H1 (cell line): Measurements from ENCODE around the gene ARHGAP6. TPM values are rescaled to one million over a fixed set of nuclear protein-coding genes. Genes with fewer than 3 reads are reported as not detected.

Experiments used
- CTCF ChIA-PET: fragments of 300-600 bp; sonication (Branson Sonifier 250); formaldehyde crosslinking; loops from one replicate; lab custom pipeline; 2021; ENCODE audit not compliant: partially characterized antibody; lab: Charles Lee
- POLR2A ChIA-PET: fragments of 300-600 bp; sonication (Branson Sonifier 250); formaldehyde crosslinking; loops from one replicate; lab custom pipeline; 2021; ENCODE audit warnings: inconsistent platforms; ENCODE audit not compliant: partially characterized antibody; lab: Charles Lee
- DNase-seq, 2 experiments: peaks; one replicate each; pipeline versions ENCODE4 v3.0.0 to v3.0.0-alpha.2; 2010 to 2022; ENCODE audit warnings: low spot score in 2 of 2, low read depth in 1 of 2, mixed read lengths in 1 of 2
- FAIRE-seq: peaks from 2 replicates; lab custom pipeline; 2011; peaks lifted over from hg19 to GRCh38; lab: Jason Lieb, UNC
- H2AFZ ChIP-seq: 2 replicates; pipeline ENCODE4 v1.8.1; 2012; ENCODE audit warnings: low read length, inconsistent platforms
- H2AK5ac ChIP-seq: 2 replicates; pipeline ENCODE4 v1.6.1; 2013; ENCODE audit warnings: low read depth, low read length
- H2BK120ac ChIP-seq: replicated peaks from 2 replicates; pipeline ENCODE3; 2013; ENCODE audit warnings: low read depth, low read length, inconsistent platforms
- H2BK12ac ChIP-seq: 2 replicates; pipeline ENCODE4 v1.6.1; 2013; ENCODE audit warnings: low read depth, low read length
- H2BK15ac ChIP-seq: 2 replicates; pipeline ENCODE4 v1.6.1; 2013; ENCODE audit warnings: low read length
- H2BK20ac ChIP-seq: 2 replicates; pipeline ENCODE4 v1.6.1; 2013; ENCODE audit warnings: low read length
- H2BK5ac ChIP-seq: 2 replicates; pipeline ENCODE4 v1.6.1; 2013; ENCODE audit warnings: low read depth, low read length
- H3K14ac ChIP-seq: 2 replicates; pipeline ENCODE4 v1.6.1; 2013; ENCODE audit warnings: inconsistent platforms; ENCODE audit not compliant: insufficient read length
- H3K18ac ChIP-seq: 2 replicates; pipeline ENCODE4 v1.6.1; 2013; ENCODE audit warnings: low read length; ENCODE audit errors: extremely low read depth
- H3K23ac ChIP-seq: 2 replicates; pipeline ENCODE4 v1.6.1; 2013; ENCODE audit warnings: inconsistent platforms; ENCODE audit not compliant: insufficient read length
- H3K23me2 ChIP-seq: 2 replicates; pipeline ENCODE4 v1.6.1; 2013; ENCODE audit warnings: low read depth, low read length
- H3K27ac ChIP-seq: 2 replicates; pipeline ENCODE4 v1.6.1; 2011; ENCODE audit warnings: low read depth, low read length, inconsistent platforms
- H3K27me3 ChIP-seq, 4 experiments: replicated peaks in 1 of 4; 1 replicate in 1 of 4; 2 replicates in 3 of 4; pipeline versions ENCODE4 v1.6.1 to v1.8.1; 2011 to 2013; ENCODE audit warnings: low read length in 3 of 4, mild to moderate bottlenecking in 3 of 4, inconsistent platforms in 2 of 4, mixed read lengths in 2 of 4, moderate library complexity in 1 of 4; ENCODE audit not compliant: control insufficient read depth in 3 of 4, insufficient read depth in 3 of 4; ENCODE audit errors: extremely low read depth in 1 of 4
- H3K36me3 ChIP-seq, 4 experiments: 2 replicates each; pipeline versions ENCODE4 v1.6.1 to v1.8.1; 2011 to 2013; ENCODE audit warnings: mild to moderate bottlenecking in 4 of 4, low read length in 3 of 4, moderate library complexity in 2 of 4, control low read depth in 1 of 4, inconsistent platforms in 1 of 4; ENCODE audit not compliant: insufficient read depth in 4 of 4, control insufficient read depth in 2 of 4
- H3K4ac ChIP-seq: replicated peaks from 2 replicates; pipeline ENCODE3; 2013; ENCODE audit warnings: low read length, low read depth, mixed read lengths, inconsistent platforms; ENCODE audit not compliant: insufficient read length
- H3K4me1 ChIP-seq, 4 experiments: replicated peaks in 1 of 4; 1 replicate in 1 of 4; 2 replicates in 3 of 4; pipeline versions ENCODE4 v1.6.1 to v1.8.1; 2011 to 2013; ENCODE audit warnings: low read length in 3 of 4, inconsistent platforms in 2 of 4, mixed read lengths in 1 of 4; ENCODE audit not compliant: insufficient read depth in 4 of 4, control insufficient read depth in 3 of 4
- H3K4me2 ChIP-seq, 2 experiments: 2 replicates each; pipeline versions ENCODE4 v1.6.1 to v1.8.1; 2011 to 2013; ENCODE audit warnings: low read depth in 2 of 2, low read length in 2 of 2, control low read depth in 1 of 2, inconsistent platforms in 1 of 2, mild to moderate bottlenecking in 1 of 2; ENCODE audit not compliant: insufficient read depth in 1 of 2
- H3K4me3 ChIP-seq, 4 experiments: fragments of 200-600, 300-600 bp in 1 of 4; sonication (generic), shearing (Covaris generic), sonication (Bioruptor Twin) in 1 of 4; 2 replicates each; pipeline versions ENCODE4 v1.5.1 to v1.8.1; 2011 to 2016; ENCODE audit warnings: low read length in 4 of 4, low read depth in 3 of 4, control low read depth in 2 of 4, inconsistent platforms in 2 of 4, mild to moderate bottlenecking in 2 of 4, mixed read lengths in 1 of 4, moderate library complexity in 1 of 4; ENCODE audit not compliant: insufficient read depth in 2 of 4; ENCODE audit errors: extremely low read depth in 1 of 4
- H3K56ac ChIP-seq: replicated peaks from 2 replicates; pipeline ENCODE3; 2013; ENCODE audit warnings: low read depth, mild to moderate bottlenecking, mixed read lengths, low read length, inconsistent platforms; ENCODE audit not compliant: insufficient read length
- H3K79me1 ChIP-seq: 2 replicates; pipeline ENCODE4 v1.6.1; 2013; ENCODE audit warnings: low read depth, low read length, control low read depth
- H3K79me2 ChIP-seq, 2 experiments: 2 replicates each; pipeline versions ENCODE4 v1.6.1 to v1.8.1; 2012 to 2013; ENCODE audit warnings: low read length in 2 of 2, mild to moderate bottlenecking in 2 of 2, inconsistent platforms in 1 of 2; ENCODE audit not compliant: insufficient read depth in 2 of 2, control insufficient read depth in 1 of 2
- H3K9ac ChIP-seq, 4 experiments: replicated peaks in 1 of 4; 1 replicate in 1 of 4; 2 replicates in 3 of 4; pipeline versions ENCODE4 v1.6.1 to v1.8.1; 2011 to 2013; ENCODE audit warnings: low read depth in 3 of 4, low read length in 3 of 4, control low read depth in 2 of 4, mild to moderate bottlenecking in 2 of 4, moderate library complexity in 2 of 4, inconsistent platforms in 1 of 4; ENCODE audit errors: extremely low read depth in 1 of 4
- H3K9me3 ChIP-seq, 2 experiments: 2 replicates each; pipeline versions ENCODE4 v1.6.1 to v1.8.1; 2012 to 2013; ENCODE audit warnings: mild to moderate bottlenecking in 2 of 2, moderate library complexity in 2 of 2, control low read depth in 1 of 2, inconsistent platforms in 1 of 2, low read depth in 1 of 2, low read length in 1 of 2, mixed read lengths in 1 of 2; ENCODE audit not compliant: insufficient read depth in 2 of 2
- H4K20me1 ChIP-seq, 2 experiments: replicated peaks in 1 of 2; 2 replicates each; pipeline versions ENCODE3 to v1.8.1; 2011 to 2013; ENCODE audit warnings: inconsistent platforms in 2 of 2, low read length in 2 of 2, mild to moderate bottlenecking in 1 of 2; ENCODE audit not compliant: insufficient read depth in 2 of 2, control insufficient read depth in 1 of 2
- H4K5ac ChIP-seq: 2 replicates; pipeline ENCODE4 v1.6.1; 2013; ENCODE audit warnings: low read length, low read depth, mixed read lengths, inconsistent platforms; ENCODE audit not compliant: insufficient read length
- H4K8ac ChIP-seq: 2 replicates; pipeline ENCODE4 v1.8.0; 2013; ENCODE audit warnings: mild to moderate bottlenecking, moderate library complexity, low read length, inconsistent platforms; ENCODE audit not compliant: insufficient read depth; ENCODE audit errors: extremely low read depth
- H4K91ac ChIP-seq: replicated peaks from 2 replicates; pipeline ENCODE3; 2013; ENCODE audit warnings: low read length, mixed read lengths, inconsistent platforms; ENCODE audit not compliant: insufficient read length
- EP300 ChIP-seq, 2 experiments: IDR thresholded peaks; 1 replicate in 1 of 2; 2 replicates in 1 of 2; pipeline ENCODE4 v1.6.1; 2011 to 2012; ENCODE audit warnings: low read depth in 2 of 2, low read length in 2 of 2, mild to moderate bottlenecking in 2 of 2, borderline replicate concordance in 1 of 2, inconsistent platforms in 1 of 2, moderate library complexity in 1 of 2
- EZH2 ChIP-seq: fragments of 200-600 bp; sonication (generic); IDR thresholded peaks from 2 replicates; pipeline ENCODE4 v1.7.1; 2012; ENCODE audit warnings: low read depth, mild to moderate bottlenecking, moderate library complexity, low read length, inconsistent platforms; ENCODE audit not compliant: severe bottlenecking
- KDM1A ChIP-seq: fragments of 200-600, 300-600 bp; sonication (generic); IDR thresholded peaks from 2 replicates; pipeline ENCODE4 v1.7.1; 2016; ENCODE audit warnings: mild to moderate bottlenecking, low read length, borderline replicate concordance
- KDM4A ChIP-seq: IDR thresholded peaks from one replicate; pipeline ENCODE4 v1.7.1; 2012; ENCODE audit warnings: low read depth, mild to moderate bottlenecking, moderate library complexity, low read length, inconsistent platforms; ENCODE audit not compliant: severe bottlenecking
- NRF1 ChIP-seq: IDR thresholded peaks from 2 replicates; pipeline ENCODE4 v1.6.1; 2011; ENCODE audit warnings: mild to moderate bottlenecking, low read depth, low read length, improper control_type of control experiment
- POLR2A ChIP-seq, 2 experiments: IDR thresholded peaks; 1 replicate in 1 of 2; 2 replicates in 1 of 2; pipeline ENCODE4 v1.6.1; 2011; ENCODE audit warnings: low read depth in 2 of 2, low read length in 2 of 2, mild to moderate bottlenecking in 2 of 2; ENCODE audit errors: control extremely low read depth in 1 of 2
- POU5F1 ChIP-seq: IDR thresholded peaks from 2 replicates; pipeline ENCODE4 v1.6.1; 2011; ENCODE audit warnings: low read depth, mild to moderate bottlenecking, low read length, moderate library complexity
- SAP30 ChIP-seq: fragments of 300-600 bp; sonication (generic); IDR thresholded peaks from 2 replicates; pipeline ENCODE4 v1.7.1; 2012; ENCODE audit warnings: low read length, moderate library complexity, mild to moderate bottlenecking, inconsistent platforms; ENCODE audit not compliant: insufficient read depth, insufficient replicate concordance
- SIX5 ChIP-seq: IDR thresholded peaks from 2 replicates; pipeline ENCODE4 v1.6.1; 2011; ENCODE audit warnings: mild to moderate bottlenecking, low read depth, low read length
- SP4 ChIP-seq: IDR thresholded peaks from 2 replicates; pipeline ENCODE4 v1.6.1; 2012; ENCODE audit warnings: low read length, inconsistent platforms
- TEAD4 ChIP-seq: IDR thresholded peaks from 2 replicates; pipeline ENCODE4 v1.6.1; 2012; ENCODE audit warnings: low read depth, low read length, inconsistent platforms, mixed read lengths
- YY1 ChIP-seq: IDR thresholded peaks from 2 replicates; pipeline ENCODE4 v1.6.1; 2011; ENCODE audit warnings: low read depth, mild to moderate bottlenecking, low read length
- polyA plus RNA-seq, 7 experiments: library from polyadenylated mRNA; depleted of rRNA in 3 of 7; stranded (reverse) in 5 of 7; unstranded in 2 of 7; fragments of >200 nt in 5 of 7; fragments of 200-250 nt in 2 of 7; gene quantifications; 1 replicate in 5 of 7; 2 replicates in 1 of 7; 4 replicates in 1 of 7; pipeline versions ENCODE4 v1.2.1 to v1.2.3, GENCODE V29; 2011 to 2013; ENCODE audit warnings: missing spikeins in 2 of 7, mixed read lengths in 2 of 7
- total RNA-seq: library from RNA; stranded (reverse); fragmentation: NEBNext Ultra II Directional; extraction: Animal tissue kit (Norgen Biotek cat#: 25700); gene quantifications from 2 replicates; pipeline ENCODE4 v1.2.1, GENCODE V29; 2021
- TF ChIP-seq, protein P1 (sequence below): IDR thresholded peaks from 2 replicates; pipeline ENCODE4 v1.6.1; 2012; ENCODE audit warnings: inconsistent platforms
- TF ChIP-seq, protein P2 (sequence below): IDR thresholded peaks from 2 replicates; pipeline ENCODE4 v1.6.1; 2011; ENCODE audit warnings: low read depth, mild to moderate bottlenecking, low read length; ENCODE audit not compliant: insufficient read depth

Gene ARHGAP6
- total and polyA plus RNA-seq, 2 of the 8 experiments (the other 6 are each of a cell fraction or from before 2014, with no cell fraction given) = 0.35 to 0.82 TPM

DNA sequence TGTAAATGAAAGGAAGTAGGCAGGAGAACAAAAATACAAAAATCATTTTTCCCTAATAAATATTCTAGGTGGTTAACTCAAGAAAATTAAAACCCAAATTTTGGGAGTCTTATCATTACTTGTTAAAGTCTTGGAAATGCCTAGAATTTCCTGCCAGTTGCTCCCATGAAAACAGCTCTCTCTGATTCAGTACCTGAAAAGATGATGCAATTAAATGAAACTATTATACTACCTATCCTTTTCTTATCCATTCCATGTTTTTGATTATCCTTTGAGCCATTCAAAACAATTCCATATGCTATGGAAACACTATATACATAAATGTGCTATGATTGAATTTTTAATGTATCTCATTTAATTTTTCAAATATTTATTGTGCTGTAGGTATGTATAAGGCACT, 423.0 kb downstream of the ARHGAP6 start:
- Histone ChIP-seq H3K14ac (no peak overlapping the region), H2AFZ (no peak overlapping the region)
- FAIRE-seq = no peak

More for the DNA sequence above, 423.0 kb downstream of the ARHGAP6 start:
- H3K4ac ChIP-seq = no peak overlapping the region
- no peak overlapping the region for H2BK120ac ChIP-seq
- H2BK15ac ChIP-seq = no peak overlapping the region
- H4K91ac ChIP-seq = no peak overlapping the region
- no peak overlapping the region for H2BK12ac ChIP-seq
- H3K79me2 ChIP-seq = no peaks in the 10 kb centered on the region
- H3K36me3 ChIP-seq = no peaks in the 10 kb centered on the region
- H2BK5ac ChIP-seq = no peak overlapping the region
- H4K5ac ChIP-seq = no peak overlapping the region
- no peak overlapping the region for H3K23ac ChIP-seq
- no peak overlapping the region for H3K56ac ChIP-seq
- no peak for DNase-seq
- H3K4me1 ChIP-seq = no peaks in the 10 kb centered on the region
- no peaks in the 10 kb centered on the region for H3K23me2 ChIP-seq
- ChIA-PET POLR2A (no interaction called here), CTCF (no interaction called here)
- H3K9me3 ChIP-seq = no peaks in the 10 kb centered on the region
- H3K27me3 ChIP-seq = no peaks in the 10 kb centered on the region
- H3K9ac ChIP-seq = no peak overlapping the region
- H2AK5ac ChIP-seq = no peak overlapping the region
- no peak overlapping the region for H3K27ac ChIP-seq
- H3K79me1 ChIP-seq = no peaks in the 10 kb centered on the region
- no peak overlapping the region for H3K4me3 ChIP-seq
- H3K4me2 ChIP-seq = no peak overlapping the region
- no peak overlapping the region for H3K18ac ChIP-seq
- H2BK20ac ChIP-seq = no peak overlapping the region
- no peak overlapping the region for H4K8ac ChIP-seq
- H4K20me1 ChIP-seq = no peaks in the 10 kb centered on the region
- TF ChIP-seq YY1 = no peak
- no peak for TF ChIP-seq POU5F1
- TF ChIP-seq EP300 (IDR thresholded peaks at IDR 0.05; ENCODE audit: borderline replicate concordance in 1 of 2, low read depth in 2 of 2, low read length in 2 of 2) = no peak
- no peak for TF ChIP-seq SIX5
- TF ChIP-seq POLR2A (IDR thresholded peaks at IDR 0.05; ENCODE audit: control extremely low read depth in 1 of 2, low read depth in 2 of 2, low read length in 2 of 2) = no peak
- no peak for TF ChIP-seq SP4
- TF ChIP-seq, protein P1, sequence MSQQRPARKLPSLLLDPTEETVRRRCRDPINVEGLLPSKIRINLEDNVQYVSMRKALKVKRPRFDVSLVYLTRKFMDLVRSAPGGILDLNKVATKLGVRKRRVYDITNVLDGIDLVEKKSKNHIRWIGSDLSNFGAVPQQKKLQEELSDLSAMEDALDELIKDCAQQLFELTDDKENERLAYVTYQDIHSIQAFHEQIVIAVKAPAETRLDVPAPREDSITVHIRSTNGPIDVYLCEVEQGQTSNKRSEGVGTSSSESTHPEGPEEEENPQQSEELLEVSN = no peak
- TF ChIP-seq KDM4A = no peak
- no peak for TF ChIP-seq EZH2
- TF ChIP-seq, protein P2, sequence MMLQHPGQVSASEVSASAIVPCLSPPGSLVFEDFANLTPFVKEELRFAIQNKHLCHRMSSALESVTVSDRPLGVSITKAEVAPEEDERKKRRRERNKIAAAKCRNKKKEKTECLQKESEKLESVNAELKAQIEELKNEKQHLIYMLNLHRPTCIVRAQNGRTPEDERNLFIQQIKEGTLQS = no peak
- no peak for TF ChIP-seq SAP30
- TF ChIP-seq NRF1 = no peak
- no peak for TF ChIP-seq KDM1A
- TF ChIP-seq TEAD4 = no peak
